ENCODE data around the gene OPHN1. TPM values are rescaled to one million over a fixed set of nuclear protein-coding genes. Genes with fewer than 3 reads are reported as not detected.
A peak's percentile ranks its signal among the peaks of the same experiment; 100 is the strongest.

OPHN1 gene
- polyA plus RNA-seq, 3 donors, result 0.20 to 0.82 (median 0.73) TPM

- H3K4me2 ChIP-seq (replicated peaks; ENCODE audit: extremely low read depth, low read length, poor library complexity, severe bottlenecking), result no peak overlapping the region
- H3K9me3 ChIP-seq (replicated peaks in 1 of 2; ENCODE audit: control insufficient read depth in 1 of 2, insufficient read depth in 1 of 2, low read length in 2 of 2), result no peaks in the 10 kb centered on the region
- no CpG with 5 or more reads among the region's 3 CpGs for WGBS (ENCODE audit: insufficient coverage)
- peak overlapping the region in 1 of 7 donors; percentile 57 for H3K27ac Mint-ChIP-seq
- no peaks in the 10 kb centered on the region for H3K36me3 ChIP-seq (replicated peaks in 1 of 2; ENCODE audit: control insufficient read depth in 1 of 2, insufficient read depth in 2 of 2, low read length in 2 of 2)
- DNase-seq, result peak in 1 of 3 donors; percentile 17
- H3K27me3 ChIP-seq (ENCODE audit: control insufficient read depth in 2 of 2, insufficient read depth in 2 of 2, low read length in 2 of 2), result no peaks in the 10 kb centered on the region
- H3K9ac ChIP-seq (ENCODE audit: insufficient read depth, low read length, poor library complexity, severe bottlenecking), result no peak overlapping the region
- no peak overlapping the region for H3K4me3 ChIP-seq (replicated peaks in 1 of 3; ENCODE audit: low read depth in 2 of 3, low read length in 3 of 3)
- peaks cover 19 to 33% of the 10 kb centered on the region in 2 donors for H3K4me1 ChIP-seq (ENCODE audit: control insufficient read depth in 1 of 2, insufficient read depth in 2 of 2, low read length in 2 of 2)
- no peak overlapping the region for H2AFZ ChIP-seq (ENCODE audit: insufficient read depth, low read depth, low read length, poor library complexity, severe bottlenecking)
- no peak overlapping the region for H3K4me3 Mint-ChIP-seq
- H3K36me3 Mint-ChIP-seq, result no peaks in the 10 kb centered on the region
- intact Hi-C loops (cut with micrococcal nuclease), result no loop called here
- peaks cover 33% of the 10 kb centered on the region for H3K4me1 Mint-ChIP-seq
- TF ChIP-seq CTCF (IDR thresholded peaks at IDR 0.05), result no peak
- H3K27ac ChIP-seq (ENCODE audit: low read depth in 1 of 2, low read length in 2 of 2), result no peak overlapping the region
- peaks cover 0 to 2% (median 0%) of the 10 kb centered on the region in 7 donors for H3K9me3 Mint-ChIP-seq
- H3K79me2 ChIP-seq (ENCODE audit: insufficient read depth, low read length), result no peaks in the 10 kb centered on the region
- H3K27me3 Mint-ChIP-seq (ENCODE audit: low read depth in 3 of 3), result peaks cover 0 to 1% (median 0%) of the 10 kb centered on the region in 3 donors
- no peaks in the 10 kb centered on the region for H4K20me1 ChIP-seq (ENCODE audit: insufficient read depth, low read length)
Observed at GRCh38 chrX:68421636-68422035, 11.7 kb downstream of the OPHN1 start.

GRCh38 chrX:68420559-68420958 lies 12.7 kb downstream of the OPHN1 start:
- Histone ChIP-seq H3K79me2 (ENCODE audit: insufficient read depth, low read length) (no peaks in the 10 kb centered on the region), H3K4me3 (replicated peaks in 1 of 3; ENCODE audit: low read depth in 2 of 3, low read length in 3 of 3) (no peak overlapping the region), H3K27me3 (ENCODE audit: control insufficient read depth in 2 of 2, insufficient read depth in 2 of 2, low read length in 2 of 2) (no peaks in the 10 kb centered on the region), H2AFZ (ENCODE audit: insufficient read depth, low read depth, low read length, poor library complexity, severe bottlenecking) (no peak overlapping the region), H3K36me3 (replicated peaks in 1 of 2; ENCODE audit: control insufficient read depth in 1 of 2, insufficient read depth in 2 of 2, low read length in 2 of 2) (no peaks in the 10 kb centered on the region), H3K4me1 (ENCODE audit: control insufficient read depth in 1 of 2, insufficient read depth in 2 of 2, low read length in 2 of 2) (peaks cover 26 to 38% of the 10 kb centered on the region in 2 donors), H4K20me1 (ENCODE audit: insufficient read depth, low read length) (no peaks in the 10 kb centered on the region), H3K27ac (ENCODE audit: low read depth in 1 of 2, low read length in 2 of 2) (no peak overlapping the region), H3K9me3 (replicated peaks in 1 of 2; ENCODE audit: control insufficient read depth in 1 of 2, insufficient read depth in 1 of 2, low read length in 2 of 2) (no peaks in the 10 kb centered on the region), H3K4me2 (replicated peaks; ENCODE audit: extremely low read depth, low read length, poor library complexity, severe bottlenecking) (no peak overlapping the region), H3K9ac (ENCODE audit: insufficient read depth, low read length, poor library complexity, severe bottlenecking) (no peak overlapping the region)
- Mint-ChIP-seq H3K27me3 (ENCODE audit: low read depth in 3 of 3) (peaks cover 0 to 1% (median 0%) of the 10 kb centered on the region in 3 donors), H3K4me3 (no peak overlapping the region), H3K27ac (peak overlapping the region in 1 of 7 donors; percentile 35), H3K36me3 (no peaks in the 10 kb centered on the region), H3K9me3 (peaks cover 0 to 2% (median 0%) of the 10 kb centered on the region in 7 donors), H3K4me1 (peaks cover 40% of the 10 kb centered on the region)
- no peak for DNase-seq
- WGBS (ENCODE audit: insufficient coverage), result no CpG with 5 or more reads among the region's 2 CpGs
- no peak for TF ChIP-seq CTCF (IDR thresholded peaks at IDR 0.05)
- intact Hi-C loops (cut with micrococcal nuclease), result no loop called here

All from CD14-positive monocyte (primary cell).